ENCODE data around the gene BIRC7. TPM values are rescaled to one million over a fixed set of nuclear protein-coding genes. Genes with fewer than 3 reads are reported as not detected.

The BIRC7 gene
- polyA plus RNA-seq, 4 donors: 0.13 to 5.4 TPM; not detected in 2

- H3K4me3 ChIP-seq (ENCODE audit: low read depth in 1 of 3, low read length in 3 of 3): peak overlapping the region in 1 of 3 donors; percentile 26
- peaks cover 0 to 7% (median 0%) of the 10 kb centered on the region in 3 donors for H3K4me1 ChIP-seq (ENCODE audit: control insufficient read depth in 3 of 3, insufficient read depth in 2 of 3, low read depth in 1 of 3, low read length in 2 of 3)
- no peak overlapping the region for H3K27ac ChIP-seq (ENCODE audit: low read depth in 1 of 3, low read length in 2 of 3)
- FAIRE-seq (no peak), DNase-seq (no peak)
- no peaks in the 10 kb centered on the region for H3K9me3 ChIP-seq (ENCODE audit: control insufficient read depth in 2 of 2, insufficient read depth in 1 of 2, low read depth in 1 of 2, low read length in 1 of 2)
- peaks cover 11 to 47% (median 28%) of the 10 kb centered on the region in 3 donors for H3K27me3 ChIP-seq (ENCODE audit: control insufficient read depth in 3 of 3, insufficient read depth in 3 of 3, low read length in 3 of 3)
- 10 to 18% (median 14%) methylated on average over 16 of the region's 16 CpGs for WGBS, 3 donors
- no peaks in the 10 kb centered on the region for H3K36me3 ChIP-seq (ENCODE audit: control insufficient read depth in 3 of 3, insufficient read depth in 2 of 3, low read depth in 1 of 3, low read length in 3 of 3)
Observed at GRCh38 chr20:63253065-63253437, 17.3 kb downstream of the BIRC7 start.

- DNase-seq (no peak), FAIRE-seq (no peak)
- peaks cover 11 to 41% (median 23%) of the 10 kb centered on the region in 3 donors for H3K27me3 ChIP-seq (ENCODE audit: control insufficient read depth in 3 of 3, insufficient read depth in 3 of 3, low read length in 3 of 3)
- H3K9me3 ChIP-seq (ENCODE audit: control insufficient read depth in 2 of 2, insufficient read depth in 1 of 2, low read depth in 1 of 2, low read length in 1 of 2): no peaks in the 10 kb centered on the region
- peak overlapping the region in 1 of 3 donors; percentile 26 for H3K4me3 ChIP-seq (ENCODE audit: low read depth in 1 of 3, low read length in 3 of 3)
- no peaks in the 10 kb centered on the region for H3K36me3 ChIP-seq (ENCODE audit: control insufficient read depth in 3 of 3, insufficient read depth in 2 of 3, low read depth in 1 of 3, low read length in 3 of 3)
- 1 to 4% (median 2%) methylated on average over 61 to 89 of the region's 89 CpGs for WGBS, 3 donors
- H3K27ac ChIP-seq (ENCODE audit: low read depth in 1 of 3, low read length in 2 of 3): no peak overlapping the region
- H3K4me1 ChIP-seq (ENCODE audit: control insufficient read depth in 3 of 3, insufficient read depth in 2 of 3, low read depth in 1 of 3, low read length in 2 of 3): peaks cover 0 to 12% (median 0%) of the 10 kb centered on the region in 3 donors
Observed at GRCh38 chr20:63253438-63254231, 17.9 kb downstream of the BIRC7 start.

GRCh38 chr20:63254232-63254605 lies 18.5 kb downstream of the BIRC7 start, which contains the start of gene NKAIN4:
Gene NKAIN4 (minus strand): TSS chr20:63254463. CDS start chr20:63254450, 13 bp downstream.
- Histone ChIP-seq H3K27me3 (ENCODE audit: control insufficient read depth in 3 of 3, insufficient read depth in 3 of 3, low read length in 3 of 3) (peaks cover 11 to 40% (median 23%) of the 10 kb centered on the region in 3 donors), H3K4me3 (ENCODE audit: low read depth in 1 of 3, low read length in 3 of 3) (peak within 1 kb of the TSS in 1 of 3 donors; percentile 26)
- 0 to 10% (median 2%) methylated on average over 7 to 46 of the region's 46 CpGs for WGBS, 3 donors

GRCh38 chr20:63254606-63255384 lies 19.1 kb downstream of the BIRC7 start:
- Histone ChIP-seq H3K27me3 (ENCODE audit: control insufficient read depth in 3 of 3, insufficient read depth in 3 of 3, low read length in 3 of 3) (peaks cover 11 to 40% (median 23%) of the 10 kb centered on the region in 3 donors), H3K4me1 (ENCODE audit: control insufficient read depth in 3 of 3, insufficient read depth in 2 of 3, low read depth in 1 of 3, low read length in 2 of 3) (peaks cover 0 to 12% (median 0%) of the 10 kb centered on the region in 3 donors), H3K27ac (ENCODE audit: low read depth in 1 of 3, low read length in 2 of 3) (no peak overlapping the region), H3K9me3 (ENCODE audit: control insufficient read depth in 2 of 2, insufficient read depth in 1 of 2, low read depth in 1 of 2, low read length in 1 of 2) (no peaks in the 10 kb centered on the region), H3K4me3 (ENCODE audit: low read depth in 1 of 3, low read length in 3 of 3) (no peak overlapping the region), H3K36me3 (ENCODE audit: control insufficient read depth in 3 of 3, insufficient read depth in 2 of 3, low read depth in 1 of 3, low read length in 3 of 3) (no peaks in the 10 kb centered on the region)
- 9 to 11% (median 11%) methylated on average over 48 to 56 of the region's 56 CpGs for WGBS, 3 donors
- FAIRE-seq (no peak), DNase-seq (no peak)

More at GRCh38 chr20:63254232-63254605, 18.5 kb downstream of the BIRC7 start, which contains the start of gene NKAIN4:
- no peaks in the 10 kb centered on the region for H3K9me3 ChIP-seq (ENCODE audit: control insufficient read depth in 2 of 2, insufficient read depth in 1 of 2, low read depth in 1 of 2, low read length in 1 of 2)
- H3K27ac ChIP-seq (ENCODE audit: low read depth in 1 of 3, low read length in 2 of 3): no peak within 1 kb of the TSS
- no peaks in the 10 kb centered on the region for H3K36me3 ChIP-seq (ENCODE audit: control insufficient read depth in 3 of 3, insufficient read depth in 2 of 3, low read depth in 1 of 3, low read length in 3 of 3)
- no peak for DNase-seq
- peaks cover 0 to 12% (median 0%) of the 10 kb centered on the region in 3 donors for H3K4me1 ChIP-seq (ENCODE audit: control insufficient read depth in 3 of 3, insufficient read depth in 2 of 3, low read depth in 1 of 3, low read length in 2 of 3)
- FAIRE-seq: no peak

GRCh38 chr20:63255931-63256704 lies 20.4 kb downstream of the BIRC7 start:
- no peak for FAIRE-seq
- Histone ChIP-seq H3K27ac (ENCODE audit: low read depth in 1 of 3, low read length in 2 of 3) (no peak overlapping the region), H3K36me3 (ENCODE audit: control insufficient read depth in 3 of 3, insufficient read depth in 2 of 3, low read depth in 1 of 3, low read length in 3 of 3) (no peaks in the 10 kb centered on the region), H3K4me1 (ENCODE audit: control insufficient read depth in 3 of 3, insufficient read depth in 2 of 3, low read depth in 1 of 3, low read length in 2 of 3) (peaks cover 0 to 18% (median 0%) of the 10 kb centered on the region in 3 donors), H3K4me3 (ENCODE audit: low read depth in 1 of 3, low read length in 3 of 3) (no peak overlapping the region), H3K27me3 (ENCODE audit: control insufficient read depth in 3 of 3, insufficient read depth in 3 of 3, low read length in 3 of 3) (peaks cover 11 to 40% (median 26%) of the 10 kb centered on the region in 3 donors), H3K9me3 (ENCODE audit: control insufficient read depth in 2 of 2, insufficient read depth in 1 of 2, low read depth in 1 of 2, low read length in 1 of 2) (no peaks in the 10 kb centered on the region)
- WGBS, 3 donors: 47 to 60% (median 49%) methylated on average over 31 of the region's 31 CpGs
- no peak for DNase-seq

GRCh38 chr20:63256954-63257353 lies 21.2 kb downstream of the BIRC7 start:
- Histone ChIP-seq H3K4me1 (ENCODE audit: control insufficient read depth in 3 of 3, insufficient read depth in 2 of 3, low read depth in 1 of 3, low read length in 2 of 3) (peaks cover 0 to 22% (median 0%) of the 10 kb centered on the region in 3 donors), H3K27ac (ENCODE audit: low read depth in 1 of 3, low read length in 2 of 3) (no peak overlapping the region), H3K27me3 (ENCODE audit: control insufficient read depth in 3 of 3, insufficient read depth in 3 of 3, low read length in 3 of 3) (peaks cover 11 to 36% (median 23%) of the 10 kb centered on the region in 3 donors), H3K36me3 (ENCODE audit: control insufficient read depth in 3 of 3, insufficient read depth in 2 of 3, low read depth in 1 of 3, low read length in 3 of 3) (no peaks in the 10 kb centered on the region), H3K4me3 (ENCODE audit: low read depth in 1 of 3, low read length in 3 of 3) (no peak overlapping the region), H3K9me3 (ENCODE audit: control insufficient read depth in 2 of 2, insufficient read depth in 1 of 2, low read depth in 1 of 2, low read length in 1 of 2) (no peaks in the 10 kb centered on the region)
- 85 to 91% (median 90%) methylated on average over 4 of the region's 4 CpGs for WGBS, 3 donors
- no peak for FAIRE-seq
- no peak for DNase-seq

- H3K27ac ChIP-seq (ENCODE audit: low read depth in 1 of 3, low read length in 2 of 3): no peak overlapping the region
- no peaks in the 10 kb centered on the region for H3K36me3 ChIP-seq (ENCODE audit: control insufficient read depth in 3 of 3, insufficient read depth in 2 of 3, low read depth in 1 of 3, low read length in 3 of 3)
- no peak for FAIRE-seq
- H3K27me3 ChIP-seq (ENCODE audit: control insufficient read depth in 3 of 3, insufficient read depth in 3 of 3, low read length in 3 of 3): peaks cover 11 to 30% (median 19%) of the 10 kb centered on the region in 3 donors
- H3K4me3 ChIP-seq (ENCODE audit: low read depth in 1 of 3, low read length in 3 of 3): no peak overlapping the region
- 91 to 92% (median 92%) methylated on average over 11 to 12 of the region's 13 CpGs for WGBS, 3 donors
- H3K4me1 ChIP-seq (ENCODE audit: control insufficient read depth in 3 of 3, insufficient read depth in 2 of 3, low read depth in 1 of 3, low read length in 2 of 3): peaks cover 0 to 22% (median 0%) of the 10 kb centered on the region in 3 donors
- no peak for DNase-seq
- H3K9me3 ChIP-seq (ENCODE audit: control insufficient read depth in 2 of 2, insufficient read depth in 1 of 2, low read depth in 1 of 2, low read length in 1 of 2): no peaks in the 10 kb centered on the region
Observed at GRCh38 chr20:63257629-63258028, 21.9 kb downstream of the BIRC7 start.

GRCh38 chr20:63258781-63259180 lies 23.1 kb downstream of the BIRC7 start:
- no peaks in the 10 kb centered on the region for H3K36me3 ChIP-seq (ENCODE audit: control insufficient read depth in 3 of 3, insufficient read depth in 2 of 3, low read depth in 1 of 3, low read length in 3 of 3)
- FAIRE-seq (no peak), DNase-seq (no peak)
- 36 to 41% (median 40%) methylated on average over 7 to 8 of the region's 8 CpGs for whole genome bisulfite sequencing, 3 donors
- no peaks in the 10 kb centered on the region for H3K9me3 ChIP-seq (ENCODE audit: control insufficient read depth in 2 of 2, insufficient read depth in 1 of 2, low read depth in 1 of 2, low read length in 1 of 2)
- no peak overlapping the region for H3K4me3 ChIP-seq (ENCODE audit: low read depth in 1 of 3, low read length in 3 of 3)
- H3K27me3 ChIP-seq (ENCODE audit: control insufficient read depth in 3 of 3, insufficient read depth in 3 of 3, low read length in 3 of 3): peaks cover 5 to 20% (median 15%) of the 10 kb centered on the region in 3 donors
- H3K4me1 ChIP-seq (ENCODE audit: control insufficient read depth in 3 of 3, insufficient read depth in 2 of 3, low read depth in 1 of 3, low read length in 2 of 3): peaks cover 0 to 22% (median 0%) of the 10 kb centered on the region in 3 donors
- H3K27ac ChIP-seq (ENCODE audit: low read depth in 1 of 3, low read length in 2 of 3): peak overlapping the region in 1 of 3 donors; percentile 18

All from small intestine (tissue), 7 donors.